GM18867 (cell line): ENCODE results near the gene MCC.
"Not testable (repeated sequence)": the region's sequence is repeated elsewhere in the genome, so short reads cannot be mapped to it uniquely, and the experiment has no call there.

Experiments used
- ATAC-seq: cut with Tn5 transposase; IDR thresholded peaks from one replicate; pipeline ENCODE4 v1.9.1; 2021; ENCODE audit warnings: mild to moderate bottlenecking, moderate library complexity; ENCODE audit not compliant: unreplicated experiment

The MCC gene

DNA sequence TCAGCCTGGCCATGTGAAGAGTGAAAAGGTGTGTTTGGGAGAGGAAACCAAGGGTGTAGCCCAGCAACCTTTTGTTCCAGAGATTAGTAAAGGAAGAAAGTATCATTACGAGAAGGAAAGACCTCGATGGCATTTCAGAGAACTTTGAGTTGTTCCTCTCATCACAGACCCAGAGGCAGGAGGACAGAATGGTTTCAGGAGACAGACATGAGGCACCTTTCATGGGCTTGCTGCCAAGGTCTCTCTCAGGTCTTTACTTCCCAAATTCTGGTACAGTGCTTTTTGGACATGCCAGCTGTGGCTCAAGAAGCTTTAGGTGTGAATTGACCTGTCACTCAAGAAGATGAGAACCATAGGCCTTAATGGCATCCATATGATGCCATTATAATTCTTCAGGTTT lies 2.8 kb upstream of the MCC start:
- no peak for ATAC-seq

DNA sequence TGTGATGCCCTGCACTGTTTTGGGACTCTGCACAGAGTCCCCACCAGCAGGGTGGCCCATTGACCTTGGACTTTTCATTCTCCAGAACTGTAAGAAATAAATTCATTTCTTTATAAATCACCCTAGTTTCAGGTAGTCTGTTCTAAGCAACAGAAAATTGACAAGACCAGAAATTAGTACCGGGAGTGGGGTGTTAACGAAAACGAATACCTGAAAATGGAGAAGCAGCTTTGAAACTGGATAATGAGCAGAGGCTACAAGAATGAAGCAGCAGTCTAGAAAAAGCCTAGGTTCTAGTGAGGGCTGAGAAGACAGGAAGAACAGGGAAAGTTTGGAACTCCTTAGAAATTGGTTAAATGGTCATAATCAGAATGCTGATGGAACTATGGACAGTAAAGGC lies 2.1 kb upstream of the MCC start:
- ATAC-seq, result no peak

DNA sequence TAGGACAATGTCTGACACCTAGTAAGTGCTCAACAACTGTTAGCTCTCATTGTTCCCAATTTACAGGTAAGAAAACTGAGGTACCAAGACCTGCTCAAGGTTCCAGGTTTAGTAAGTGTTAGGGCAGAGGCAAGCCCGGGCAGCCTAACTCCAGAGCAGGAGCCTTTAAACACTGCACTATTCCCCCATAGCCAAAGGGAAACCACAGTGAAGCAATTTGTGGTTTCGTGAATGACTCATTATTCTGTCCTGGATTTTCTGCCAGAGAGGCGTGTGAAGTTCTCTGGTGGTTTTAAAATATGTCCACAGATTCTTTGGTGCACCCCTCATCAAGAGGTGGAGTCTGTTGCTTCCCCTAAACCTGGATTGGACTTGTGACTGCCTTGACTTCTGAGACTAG lies 1.0 kb upstream of the MCC start:
- no peak for ATAC-seq

DNA sequence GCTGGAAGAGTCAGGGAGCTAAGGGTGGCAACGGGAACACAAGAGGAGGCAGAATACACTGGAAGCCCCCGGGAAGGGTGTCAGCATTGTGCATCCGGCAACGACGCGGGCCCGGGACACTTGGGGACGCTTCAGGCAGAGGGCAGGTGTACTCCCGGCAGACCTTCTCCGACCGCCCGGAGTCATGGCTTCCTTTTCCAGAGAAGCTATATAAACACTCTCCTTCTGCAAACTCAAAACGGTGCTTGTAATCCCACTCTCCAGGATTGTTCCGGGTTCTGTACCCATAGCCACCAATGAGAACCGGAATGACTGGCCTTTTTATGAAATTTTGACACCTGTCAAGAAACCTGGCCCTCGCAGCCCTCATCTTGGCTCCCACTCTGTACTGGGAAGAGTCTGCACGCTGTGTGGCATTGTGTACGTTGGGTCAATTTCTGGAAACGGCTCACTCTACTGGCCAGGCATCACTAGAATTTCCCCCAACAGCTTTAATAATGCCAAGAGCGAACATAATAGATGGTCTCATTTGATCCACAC lies 462 bp upstream of the MCC start:
- no peak for ATAC-seq

DNA sequence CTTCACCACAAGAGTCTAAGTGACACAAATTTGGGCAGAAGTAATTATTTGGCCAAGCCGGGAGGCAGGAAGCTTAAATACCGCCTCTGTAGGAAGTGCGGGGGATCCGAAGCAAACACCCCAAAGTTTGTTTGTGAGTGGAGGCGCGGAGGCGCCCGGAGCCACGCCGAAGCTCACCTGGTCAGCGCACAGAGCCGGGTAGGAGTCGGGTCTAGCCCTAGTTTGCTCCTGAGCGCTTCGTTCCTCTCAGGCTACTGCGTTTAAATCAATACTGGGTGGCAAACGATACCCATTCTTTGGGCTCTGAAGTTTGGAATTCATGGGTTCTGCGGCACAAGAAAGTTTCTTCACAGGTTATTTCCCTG lies 855 bp downstream of the MCC start:
- no peak for ATAC-seq

DNA sequence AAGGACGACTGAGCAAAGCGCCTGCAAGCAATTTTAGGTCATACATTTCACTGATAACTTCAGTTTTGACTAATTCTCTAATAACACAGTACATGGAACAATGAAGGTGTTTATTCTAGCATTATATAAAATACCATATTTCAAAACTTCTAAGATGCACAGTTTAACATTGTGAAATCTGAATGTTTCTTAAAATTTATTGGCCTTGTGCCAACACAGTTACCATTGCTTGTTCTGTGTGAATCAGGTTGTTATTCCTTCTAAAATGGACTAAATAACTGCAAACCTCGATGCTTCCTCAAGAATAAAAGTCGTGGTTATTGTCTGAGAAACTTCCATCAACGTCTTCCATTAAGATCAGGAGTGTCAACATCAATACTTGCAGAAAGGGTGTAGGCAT lies 8.0 kb downstream of the MCC start:
- no peak for ATAC-seq

DNA sequence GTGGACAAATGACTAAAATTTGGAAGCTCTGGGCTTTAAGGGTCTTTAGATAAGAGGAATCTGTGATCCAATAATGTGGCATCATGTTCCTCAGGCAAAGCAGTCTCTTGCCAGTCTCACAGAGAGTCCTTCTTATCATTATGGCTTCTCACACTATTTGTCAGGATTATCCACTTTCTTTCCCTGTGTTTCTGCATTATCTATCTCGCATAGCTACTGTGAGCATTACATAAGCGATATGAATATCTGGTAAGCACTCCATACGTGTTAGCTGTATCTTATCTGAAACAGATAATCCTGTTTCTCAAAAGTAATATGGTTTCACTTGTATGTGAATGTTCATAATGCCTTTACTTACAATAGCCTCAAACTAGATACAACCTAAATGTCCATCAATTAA lies 9.6 kb downstream of the MCC start:
- no peak for ATAC-seq

DNA sequence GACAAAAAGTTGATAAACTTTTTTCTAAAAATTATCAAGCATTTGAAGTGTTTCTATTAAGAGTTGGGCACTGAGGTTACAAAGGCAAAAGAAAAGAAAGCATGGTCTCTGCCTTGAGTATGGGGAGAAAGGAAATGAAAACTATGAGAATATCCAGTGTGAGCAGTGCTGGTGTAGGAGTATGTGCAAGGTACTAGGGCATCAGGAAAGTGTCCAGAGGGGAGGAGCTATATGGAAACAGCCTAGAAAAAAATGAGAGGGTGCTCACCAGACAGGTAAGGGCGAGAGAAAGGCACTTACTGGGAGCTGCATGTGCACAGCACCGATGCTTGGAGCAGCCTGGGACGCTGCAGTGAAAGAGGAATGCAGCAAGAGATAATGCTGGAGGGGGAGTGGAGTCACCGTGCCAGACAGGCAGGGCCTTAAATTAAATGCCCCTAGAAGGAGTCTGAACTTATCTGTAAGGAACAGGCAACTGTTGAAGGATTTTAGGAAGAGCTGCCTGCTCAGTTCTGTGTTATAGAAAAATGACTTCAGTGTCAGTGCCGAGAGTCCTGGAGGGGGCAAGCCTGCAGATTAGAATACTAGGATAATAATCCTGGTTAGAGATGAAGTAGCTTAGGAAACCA lies 14.0 kb downstream of the MCC start:
- no peak for ATAC-seq

DNA sequence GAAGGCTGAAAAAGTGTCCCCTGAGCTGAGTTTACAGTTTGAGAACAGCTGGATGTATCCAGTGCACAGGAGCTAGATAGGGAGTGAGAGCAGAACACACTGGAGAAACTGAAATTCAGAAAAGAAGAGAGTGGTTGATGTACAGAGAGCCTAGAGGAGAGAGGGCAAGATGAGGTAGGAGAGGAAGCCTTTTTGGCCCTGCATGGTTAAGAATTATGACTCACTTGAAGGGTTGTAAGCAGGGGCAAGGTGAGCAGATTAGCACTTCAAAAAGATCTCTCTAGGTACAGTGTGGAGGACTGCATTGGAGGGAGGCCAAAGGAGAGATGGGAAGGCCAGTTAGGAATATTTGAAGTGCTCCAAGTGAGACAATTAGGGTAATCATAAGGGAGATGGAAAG lies 25.2 kb downstream of the MCC start:
- ATAC-seq, result no peak

DNA sequence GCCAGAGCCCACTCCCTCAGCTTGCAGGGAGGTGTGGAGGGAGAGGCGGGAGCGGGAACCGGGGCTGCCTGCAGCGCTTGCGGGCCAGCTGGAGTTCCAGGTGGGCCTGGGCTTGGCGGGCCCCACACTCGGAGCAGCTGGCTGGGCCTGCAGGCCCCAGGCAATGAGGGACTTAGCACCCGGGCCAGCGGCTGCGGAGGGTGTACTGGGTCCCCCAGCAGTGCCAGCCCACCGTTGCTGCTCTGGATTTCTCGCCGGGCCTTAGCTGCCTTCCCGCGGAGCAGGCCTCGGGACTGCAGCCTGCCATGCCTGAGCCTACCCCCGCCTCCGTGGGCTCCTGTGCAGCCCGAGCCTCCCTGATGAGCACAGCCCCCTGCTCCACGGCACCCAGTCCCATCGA lies 31.1 kb downstream of the MCC start:
- ATAC-seq, result not testable (repeated sequence)

DNA sequence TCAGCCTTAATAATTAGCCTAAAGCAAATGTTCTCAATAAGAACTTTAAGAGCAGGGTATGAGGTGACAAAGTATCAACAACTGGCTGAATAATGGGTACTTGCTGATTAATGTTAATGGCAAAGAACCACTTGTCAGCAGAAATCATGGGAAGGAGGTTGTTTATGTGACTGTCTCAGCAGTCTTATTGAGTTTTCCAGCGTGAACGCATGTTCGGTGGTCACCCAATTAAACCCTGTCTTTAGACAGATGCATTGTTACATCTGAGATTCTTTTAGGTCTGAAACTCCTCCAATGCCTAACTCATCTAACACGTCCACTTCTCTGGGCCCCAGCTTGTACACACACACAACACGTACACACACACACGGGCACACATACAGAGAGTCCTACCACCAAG lies 35.3 kb downstream of the MCC start:
- no peak for ATAC-seq

DNA sequence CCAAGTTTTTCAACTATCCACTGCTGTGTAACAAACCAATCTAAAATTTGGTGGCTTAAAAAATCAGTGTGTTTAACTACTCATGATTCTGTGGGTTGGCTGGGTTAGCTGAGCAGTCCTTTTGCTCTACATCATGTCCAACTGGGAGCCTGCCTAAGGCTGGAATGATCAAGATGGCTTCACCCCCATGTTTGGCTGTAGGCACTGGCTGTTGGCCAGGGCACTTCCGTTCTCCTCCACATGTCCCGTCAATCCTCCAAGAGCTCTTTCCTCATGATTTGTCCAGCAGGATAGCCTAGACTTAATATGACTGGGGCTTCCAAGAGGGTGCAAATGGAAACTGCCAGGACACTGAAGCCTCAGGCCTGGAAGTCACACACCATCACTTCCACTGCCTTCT lies 36.5 kb downstream of the MCC start:
- no peak for ATAC-seq

DNA sequence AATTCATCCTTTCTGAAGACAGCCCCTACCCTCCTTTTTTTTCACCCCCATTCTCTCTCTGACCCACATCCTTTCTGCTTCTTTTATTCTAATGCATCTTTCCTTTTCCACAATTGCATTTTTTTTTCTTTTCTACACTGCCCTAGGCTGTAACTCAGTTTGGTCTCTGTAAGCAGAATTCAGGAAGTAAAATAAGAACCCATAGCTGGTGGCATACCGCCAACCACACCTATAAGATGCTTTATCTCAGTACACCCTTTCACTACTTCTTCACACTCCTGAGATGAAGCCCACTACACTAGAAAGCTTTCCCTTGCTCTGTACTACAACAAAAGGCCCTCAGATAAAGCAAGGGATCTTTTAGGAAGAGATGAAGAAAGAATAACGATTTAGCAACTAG lies 37.3 kb downstream of the MCC start:
- ATAC-seq, result no peak

DNA sequence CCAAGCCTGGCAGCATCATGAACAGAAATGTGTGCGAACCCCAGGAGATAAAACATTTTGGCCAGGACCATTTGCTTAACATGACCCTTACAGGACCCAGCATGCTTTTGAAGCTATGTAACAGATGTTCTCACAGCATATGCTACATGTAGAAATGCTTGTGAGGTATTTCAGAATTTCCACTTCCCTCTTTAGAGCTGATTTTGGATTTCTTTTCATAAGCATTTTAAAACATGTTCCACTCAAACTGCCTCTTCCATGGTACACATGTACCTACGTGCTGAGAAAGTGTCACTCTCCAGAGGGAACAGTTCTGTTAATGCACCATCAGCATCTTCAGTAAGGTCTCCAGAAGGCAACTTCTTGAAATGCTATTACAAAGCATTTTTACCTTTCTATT lies 37.8 kb downstream of the MCC start:
- no peak for ATAC-seq

DNA sequence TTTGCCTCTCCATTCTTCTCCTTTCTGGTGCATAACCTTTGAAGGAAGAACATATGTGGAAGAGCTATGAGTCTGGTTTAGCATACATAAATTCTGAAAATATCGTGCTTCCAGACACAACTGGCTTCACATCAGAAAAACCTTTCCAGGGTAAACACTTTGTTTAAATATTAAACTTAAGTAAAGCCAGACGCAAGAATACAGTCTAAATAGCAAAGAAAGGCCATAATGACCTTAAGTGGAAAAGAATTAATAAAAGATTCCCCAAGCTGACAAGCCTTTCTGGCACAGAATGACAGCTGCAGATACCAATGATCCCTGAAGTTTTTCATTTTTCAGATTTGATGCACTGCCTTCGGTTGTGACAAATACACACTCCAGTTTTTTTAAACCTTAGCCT lies 40.0 kb downstream of the MCC start:
- no peak for ATAC-seq

DNA sequence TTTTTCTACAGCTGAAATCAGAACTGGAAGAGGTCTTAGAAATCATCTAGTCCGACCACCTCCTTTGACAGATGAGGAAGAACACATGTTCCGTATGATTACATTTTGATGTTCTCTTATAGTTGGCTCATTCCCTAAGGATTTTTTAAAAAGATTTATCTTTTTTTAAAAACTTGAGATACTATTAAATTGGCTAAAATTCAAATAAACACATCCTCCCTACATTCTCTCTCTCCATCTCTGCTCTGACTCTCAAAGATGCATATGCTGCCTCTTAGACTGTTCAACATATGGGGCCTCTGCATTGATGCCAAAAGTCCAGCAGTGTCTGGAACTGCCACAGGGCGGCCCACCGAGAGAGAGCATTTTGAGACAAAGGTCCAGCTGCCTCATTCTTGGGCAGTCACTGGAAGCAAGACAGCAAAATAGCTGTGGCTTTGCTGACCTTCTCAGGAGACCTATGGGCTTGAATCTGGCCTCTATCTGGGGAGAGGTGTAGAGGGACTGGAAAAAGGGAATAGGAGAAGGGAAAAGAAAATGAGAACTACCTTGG lies 40.7 kb downstream of the MCC start:
- ATAC-seq, result no peak

DNA sequence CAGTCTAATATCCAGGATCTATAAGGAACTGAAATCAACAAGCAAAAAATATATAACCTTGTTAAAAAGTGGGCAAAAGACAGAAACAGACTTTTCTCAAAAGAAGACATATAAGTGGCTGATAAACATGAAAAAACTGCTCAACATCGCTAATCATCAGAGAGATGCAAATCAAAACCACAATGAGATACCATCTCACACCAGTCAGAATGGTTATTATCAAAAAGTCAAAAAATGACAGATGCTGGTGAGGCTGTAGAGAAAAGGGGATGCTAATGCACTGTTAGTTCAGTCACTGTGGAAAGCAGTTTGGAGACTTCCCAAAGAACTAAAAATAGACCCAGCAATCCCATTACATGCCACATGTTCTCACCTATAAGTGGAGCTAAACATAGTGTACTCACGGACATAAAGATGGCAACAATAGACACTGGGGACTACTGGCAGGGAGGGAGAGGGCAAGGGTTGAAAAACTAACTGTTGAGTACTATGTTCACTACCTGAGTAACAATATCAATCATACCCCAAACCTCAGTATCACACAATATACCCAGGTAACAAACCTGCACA lies 41.8 kb downstream of the MCC start:
- no peak for ATAC-seq

DNA sequence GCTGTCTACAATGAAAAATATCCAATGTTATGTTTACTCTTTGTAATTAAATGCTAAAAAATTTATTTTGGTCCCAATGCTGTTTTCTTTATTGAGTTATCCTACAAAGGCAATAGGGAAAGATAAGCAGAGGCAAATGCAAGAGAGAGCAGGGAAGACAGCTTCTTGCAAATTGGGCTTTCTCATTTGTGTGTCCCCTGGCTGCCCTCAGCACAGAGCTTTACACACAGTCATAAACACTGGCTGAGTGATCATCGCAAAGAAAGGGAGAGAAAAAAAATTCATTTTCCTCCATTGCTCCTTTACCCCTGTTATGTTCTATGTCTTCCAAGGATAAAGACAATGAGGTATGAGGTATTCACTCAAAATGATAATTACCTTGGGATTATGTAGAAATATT lies 51.1 kb downstream of the MCC start:
- no peak for ATAC-seq

DNA sequence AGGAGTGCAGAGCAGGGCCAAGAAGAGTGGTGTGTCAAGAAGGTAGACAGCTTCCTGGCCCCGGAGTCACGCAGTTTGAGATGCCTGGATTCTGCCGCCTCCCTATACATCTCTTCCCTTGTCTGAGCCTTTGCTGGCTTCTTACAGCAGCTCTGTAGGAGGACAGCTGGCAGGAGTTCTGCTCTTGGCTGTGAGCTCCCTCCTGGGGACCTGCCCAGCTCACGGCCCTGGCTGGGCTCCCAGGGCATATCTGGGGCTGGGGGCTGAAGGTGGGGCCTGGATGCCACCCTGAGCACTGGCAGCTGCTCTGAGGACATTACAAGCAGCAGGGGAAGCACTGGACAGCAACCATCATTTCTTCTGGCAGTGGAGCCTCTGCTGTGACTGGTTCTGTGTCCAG lies 52.7 kb downstream of the MCC start:
- no peak for ATAC-seq

DNA sequence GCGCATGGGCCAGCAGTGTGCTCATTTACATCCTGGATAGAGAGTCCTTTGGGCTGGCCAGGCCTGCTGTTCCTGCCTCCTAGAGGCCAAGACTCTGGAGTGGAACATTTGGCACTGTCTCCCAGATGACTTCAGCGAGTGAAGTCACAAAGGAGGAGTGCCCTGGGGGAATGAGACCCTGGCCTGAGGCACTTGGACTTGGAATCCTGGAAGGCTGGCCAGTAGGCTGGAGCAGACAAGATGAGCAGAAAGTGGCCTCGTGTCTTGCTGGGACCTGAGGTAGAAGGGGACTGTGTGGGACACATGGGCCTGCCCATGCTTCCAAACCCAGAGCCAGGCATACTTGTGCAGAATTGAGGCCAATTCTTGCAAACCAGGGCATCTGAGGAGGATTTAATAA lies 53.4 kb downstream of the MCC start, which contains the start of gene TSSK1B:
Gene TSSK1B (minus strand): TSS at position 101 of the 400 bp plus-strand sequence. CDS start 150 bp downstream, outside the sequence.
- ATAC-seq, result no peak

DNA sequence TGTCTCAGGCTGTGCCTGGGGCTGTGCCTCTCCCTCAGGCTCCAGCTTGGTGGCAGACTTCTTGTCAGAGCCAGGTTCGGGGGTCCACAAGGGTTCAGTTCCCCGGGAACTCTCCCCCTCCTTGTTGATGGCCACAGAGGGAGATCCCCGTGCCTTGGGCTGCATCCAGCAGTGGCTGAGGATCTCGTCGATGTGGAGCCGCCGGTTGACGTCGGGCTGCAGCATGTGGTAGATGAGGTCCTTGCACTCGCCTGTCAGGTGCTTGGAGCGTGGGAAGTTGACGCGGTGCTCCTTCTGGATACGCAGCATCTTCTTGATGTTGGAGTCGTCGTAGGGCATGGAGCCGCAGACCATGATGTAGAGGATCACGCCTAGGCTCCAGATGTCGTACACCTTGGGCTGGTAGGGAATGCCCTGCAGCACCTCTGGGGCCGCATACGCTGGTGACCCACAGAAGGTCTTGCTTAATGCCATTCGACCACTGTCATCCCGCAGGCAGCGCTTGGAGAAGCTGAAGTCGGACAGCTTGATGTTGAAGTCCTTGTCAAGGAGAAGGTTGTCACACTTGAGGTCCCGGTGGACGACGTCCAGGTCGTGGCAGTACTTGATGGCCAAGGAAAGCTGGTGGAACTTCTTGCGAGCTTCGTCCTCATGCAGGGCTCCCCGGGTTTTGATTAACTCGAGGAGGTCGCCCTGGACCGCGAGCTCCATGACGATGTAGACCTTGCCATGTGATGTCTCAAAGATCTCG lies 54.2 kb downstream of the MCC start:
- no peak for ATAC-seq

DNA sequence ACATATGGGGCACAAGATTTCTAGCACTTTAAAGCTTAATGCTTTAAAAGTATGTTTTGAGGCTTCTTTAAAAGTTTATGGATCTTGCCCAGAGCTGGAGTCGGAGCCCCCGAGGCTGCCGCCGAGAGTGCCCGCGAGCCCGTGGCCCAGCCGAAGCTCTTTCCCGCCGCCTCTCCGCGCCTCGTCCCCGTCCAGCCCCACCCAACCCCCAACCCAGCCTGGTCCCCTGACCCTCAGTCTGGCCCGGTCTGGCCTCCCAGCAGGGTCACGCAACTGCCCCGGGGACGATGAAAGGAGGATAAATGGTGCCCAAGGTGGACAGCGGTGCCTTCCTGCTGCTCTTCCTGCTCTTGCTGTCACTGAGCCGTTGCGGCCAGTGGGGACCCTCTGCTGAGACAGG lies 55.2 kb downstream of the MCC start:
- no peak for ATAC-seq
